ENCODE data around the gene PTPN4. TPM values are rescaled to one million over a fixed set of nuclear protein-coding genes. Genes with fewer than 3 reads are reported as not detected.

Gene PTPN4
- total and polyA plus RNA-seq, 2 donors from 2014 or later, result 7.4 to 46.4 TPM

GRCh38 chr2:119901013-119901412 lies 141.3 kb downstream of the PTPN4 start:
- Histone ChIP-seq H3K36me3 (ENCODE audit: control insufficient read depth in 2 of 3, insufficient read depth in 3 of 3, low read length in 3 of 3) (peaks cover 2 to 17% (median 9%) of the 10 kb centered on the region in 3 donors), H3K27ac (ENCODE audit: low read depth in 2 of 2, low read length in 2 of 2) (no peak overlapping the region), H3K27me3 (ENCODE audit: control insufficient read depth, insufficient read depth, low read length) (no peaks in the 10 kb centered on the region), H3K4me3 (ENCODE audit: low read length in 3 of 3) (no peak overlapping the region), H3K9me3 (ENCODE audit: control insufficient read depth in 2 of 3, insufficient read depth in 1 of 3, low read length in 3 of 3) (no peaks in the 10 kb centered on the region), H3K9ac (ENCODE audit: low read length in 3 of 3) (no peak overlapping the region), H3K4me1 (ENCODE audit: control insufficient read depth in 2 of 3, insufficient read depth in 2 of 3, low read depth in 1 of 3, low read length in 3 of 3) (no peaks in the 10 kb centered on the region)
- DNase-seq (no peak), FAIRE-seq (no peak)
- TF ChIP-seq, protein P1, sequence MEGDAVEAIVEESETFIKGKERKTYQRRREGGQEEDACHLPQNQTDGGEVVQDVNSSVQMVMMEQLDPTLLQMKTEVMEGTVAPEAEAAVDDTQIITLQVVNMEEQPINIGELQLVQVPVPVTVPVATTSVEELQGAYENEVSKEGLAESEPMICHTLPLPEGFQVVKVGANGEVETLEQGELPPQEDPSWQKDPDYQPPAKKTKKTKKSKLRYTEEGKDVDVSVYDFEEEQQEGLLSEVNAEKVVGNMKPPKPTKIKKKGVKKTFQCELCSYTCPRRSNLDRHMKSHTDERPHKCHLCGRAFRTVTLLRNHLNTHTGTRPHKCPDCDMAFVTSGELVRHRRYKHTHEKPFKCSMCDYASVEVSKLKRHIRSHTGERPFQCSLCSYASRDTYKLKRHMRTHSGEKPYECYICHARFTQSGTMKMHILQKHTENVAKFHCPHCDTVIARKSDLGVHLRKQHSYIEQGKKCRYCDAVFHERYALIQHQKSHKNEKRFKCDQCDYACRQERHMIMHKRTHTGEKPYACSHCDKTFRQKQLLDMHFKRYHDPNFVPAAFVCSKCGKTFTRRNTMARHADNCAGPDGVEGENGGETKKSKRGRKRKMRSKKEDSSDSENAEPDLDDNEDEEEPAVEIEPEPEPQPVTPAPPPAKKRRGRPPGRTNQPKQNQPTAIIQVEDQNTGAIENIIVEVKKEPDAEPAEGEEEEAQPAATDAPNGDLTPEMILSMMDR (IDR thresholded peaks at IDR 0.05; ENCODE audit: borderline replicate concordance, extremely low read depth, insufficient read depth), result no peak
- intact Hi-C loops (cut with DNase I), result no loop called here

- H3K9me3 ChIP-seq (ENCODE audit: control insufficient read depth in 2 of 3, insufficient read depth in 1 of 3, low read length in 3 of 3), result no peaks in the 10 kb centered on the region
- H3K27me3 ChIP-seq (ENCODE audit: control insufficient read depth, insufficient read depth, low read length), result no peaks in the 10 kb centered on the region
- DNase-seq, result no peak
- H3K27ac ChIP-seq (ENCODE audit: low read depth in 2 of 2, low read length in 2 of 2), result no peak overlapping the region
- intact Hi-C loops (cut with DNase I), result no loop called here
- H3K9ac ChIP-seq (ENCODE audit: low read length in 3 of 3), result no peak overlapping the region
- H3K4me1 ChIP-seq (ENCODE audit: control insufficient read depth in 2 of 3, insufficient read depth in 2 of 3, low read depth in 1 of 3, low read length in 3 of 3), result no peaks in the 10 kb centered on the region
- FAIRE-seq, result no peak
- TF ChIP-seq, protein P1 (IDR thresholded peaks at IDR 0.05; ENCODE audit: borderline replicate concordance, extremely low read depth, insufficient read depth), result no peak
- H3K4me3 ChIP-seq (ENCODE audit: low read length in 3 of 3), result no peak overlapping the region
- H3K36me3 ChIP-seq (ENCODE audit: control insufficient read depth in 2 of 3, insufficient read depth in 3 of 3, low read length in 3 of 3), result no peaks in the 10 kb centered on the region
Observed at GRCh38 chr2:119910566-119910965, 150.8 kb downstream of the PTPN4 start.

DNA sequence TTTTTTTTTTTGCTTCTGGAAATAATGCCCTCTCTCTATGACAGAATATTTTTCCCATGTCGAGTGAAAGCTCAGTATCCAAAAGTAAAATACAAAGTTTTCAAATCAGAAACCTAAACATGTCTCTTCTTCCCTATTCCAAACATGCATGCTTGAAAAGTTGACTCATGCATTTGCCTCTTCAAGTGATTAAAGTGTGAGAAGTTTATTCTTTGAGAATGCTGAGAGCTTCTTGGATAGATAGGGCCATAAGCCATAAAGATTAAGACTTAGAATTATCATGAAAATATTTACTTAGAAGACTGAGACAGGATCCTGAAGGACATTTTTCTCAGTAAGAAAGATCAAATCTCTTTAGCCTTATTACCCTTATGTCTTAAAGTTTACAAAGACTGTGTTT lies 154.5 kb downstream of the PTPN4 start:
- no peak for DNase-seq
- TF ChIP-seq, protein P1 (IDR thresholded peaks at IDR 0.05; ENCODE audit: borderline replicate concordance, extremely low read depth, insufficient read depth), result no peak
- no peak for FAIRE-seq
- Histone ChIP-seq H3K36me3 (ENCODE audit: control insufficient read depth in 2 of 3, insufficient read depth in 3 of 3, low read length in 3 of 3) (no peaks in the 10 kb centered on the region), H3K9ac (ENCODE audit: low read length in 3 of 3) (no peak overlapping the region), H3K27me3 (ENCODE audit: control insufficient read depth, insufficient read depth, low read length) (no peaks in the 10 kb centered on the region), H3K4me1 (ENCODE audit: control insufficient read depth in 2 of 3, insufficient read depth in 2 of 3, low read depth in 1 of 3, low read length in 3 of 3) (no peaks in the 10 kb centered on the region), H3K9me3 (ENCODE audit: control insufficient read depth in 2 of 3, insufficient read depth in 1 of 3, low read length in 3 of 3) (no peaks in the 10 kb centered on the region), H3K27ac (ENCODE audit: low read depth in 2 of 2, low read length in 2 of 2) (no peak overlapping the region), H3K4me3 (ENCODE audit: low read length in 3 of 3) (no peak overlapping the region)
- intact Hi-C loops (cut with DNase I), result no loop called here

DNA sequence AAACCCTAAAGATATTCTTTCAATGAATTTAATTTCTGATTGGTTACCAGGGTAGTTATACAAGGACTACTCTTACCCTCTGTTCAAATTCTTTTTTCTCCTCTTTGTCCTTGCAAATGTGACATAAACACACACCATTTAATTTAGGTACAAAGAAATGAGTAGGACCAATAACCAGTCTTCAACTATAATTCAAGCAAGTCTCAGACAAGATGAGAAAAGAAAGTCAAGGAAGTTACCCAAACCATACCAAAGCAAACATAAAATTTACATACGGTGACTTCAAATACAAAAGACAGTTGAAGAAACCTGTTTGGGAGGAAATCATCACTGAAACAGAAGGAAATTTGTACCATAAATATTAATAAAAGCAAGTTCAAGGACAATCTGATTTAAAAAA lies 162.1 kb downstream of the PTPN4 start:
- Histone ChIP-seq H3K9me3 (ENCODE audit: control insufficient read depth in 2 of 3, insufficient read depth in 1 of 3, low read length in 3 of 3) (no peaks in the 10 kb centered on the region), H3K27me3 (ENCODE audit: control insufficient read depth, insufficient read depth, low read length) (no peaks in the 10 kb centered on the region), H3K27ac (ENCODE audit: low read depth in 2 of 2, low read length in 2 of 2) (no peak overlapping the region), H3K36me3 (ENCODE audit: control insufficient read depth in 2 of 3, insufficient read depth in 3 of 3, low read length in 3 of 3) (no peaks in the 10 kb centered on the region), H3K4me3 (ENCODE audit: low read length in 3 of 3) (no peak overlapping the region), H3K9ac (ENCODE audit: low read length in 3 of 3) (no peak overlapping the region), H3K4me1 (ENCODE audit: control insufficient read depth in 2 of 3, insufficient read depth in 2 of 3, low read depth in 1 of 3, low read length in 3 of 3) (no peaks in the 10 kb centered on the region)
- DNase-seq (no peak), FAIRE-seq (no peak)
- intact Hi-C loops (cut with DNase I), result no loop called here
- TF ChIP-seq, protein P1 (IDR thresholded peaks at IDR 0.05; ENCODE audit: borderline replicate concordance, extremely low read depth, insufficient read depth), result no peak

Data from kidney (tissue), 14 donors.